ENCODE measurements around the gene MIB1.

The MIB1 gene

GRCh38 chr18:21742315-21742687, 1.7 kb downstream of the MIB1 start:
- no peaks in the 10 kb centered on the region for H3K9me3 ChIP-seq (ENCODE audit: low read length)
- H3K4me3 ChIP-seq (ENCODE audit: low read depth, low read length, poor library complexity, severe bottlenecking) = peak overlapping the region; percentile 82
- H4K20me1 ChIP-seq (ENCODE audit: insufficient read depth, low read length) = no peaks in the 10 kb centered on the region
- no peaks in the 10 kb centered on the region for H3K9me2 ChIP-seq (ENCODE audit: low read depth, low read length)
- peak overlapping the region; percentile 91 for H3K9ac ChIP-seq (ENCODE audit: low read length)
- H3K27me3 ChIP-seq (ENCODE audit: insufficient read depth, low read length) = no peaks in the 10 kb centered on the region
- peaks cover 60% of the 10 kb centered on the region for H3K79me2 ChIP-seq (ENCODE audit: insufficient read depth, low read length)
- no peaks in the 10 kb centered on the region for H3K36me3 ChIP-seq (ENCODE audit: insufficient read depth, low read length)
- peak overlapping the region; percentile 25 for H3K27ac ChIP-seq (ENCODE audit: low read depth, low read length, poor library complexity, severe bottlenecking)
- TF ChIP-seq EZH2 (IDR thresholded peaks at IDR 0.05; ENCODE audit: borderline replicate concordance, low read length) = no peak
- TF ChIP-seq CTCF (IDR thresholded peaks at IDR 0.05; ENCODE audit: low read length) = no peak
- peaks cover 56% of the 10 kb centered on the region for H3K4me1 ChIP-seq (ENCODE audit: insufficient read depth, low read length, severe bottlenecking)
- H3F3A ChIP-seq (ENCODE audit: insufficient read depth, low read length) = peaks cover 5% of the 10 kb centered on the region; the same call in 1 of the 2 replicates
- no peak overlapping the region for H2AFZ ChIP-seq (ENCODE audit: low read length)
- H3K4me2 ChIP-seq (ENCODE audit: low read length) = peak overlapping the region; percentile 96

GRCh38 chr18:21743166-21743832, 2.7 kb downstream of the MIB1 start:
- Histone ChIP-seq H3K9ac (ENCODE audit: low read length) (no peak overlapping the region), H3K4me1 (ENCODE audit: insufficient read depth, low read length, severe bottlenecking) (peaks cover 64% of the 10 kb centered on the region), H2AFZ (ENCODE audit: low read length) (no peak overlapping the region)

GRCh38 chr18:21745231-21745630, 4.6 kb downstream of the MIB1 start:
- H3F3A ChIP-seq (ENCODE audit: insufficient read depth, low read length) = peaks cover 5% of the 10 kb centered on the region; the same call in 1 of the 2 replicates
- H4K20me1 ChIP-seq (ENCODE audit: insufficient read depth, low read length) = no peaks in the 10 kb centered on the region
- peaks cover 85% of the 10 kb centered on the region for H3K79me2 ChIP-seq (ENCODE audit: insufficient read depth, low read length)
- peaks cover 54% of the 10 kb centered on the region for H3K4me1 ChIP-seq (ENCODE audit: insufficient read depth, low read length, severe bottlenecking)
- no peaks in the 10 kb centered on the region for H3K9me2 ChIP-seq (ENCODE audit: low read depth, low read length)
- no peak overlapping the region for H2AFZ ChIP-seq (ENCODE audit: low read length)
- TF ChIP-seq EZH2 (IDR thresholded peaks at IDR 0.05; ENCODE audit: borderline replicate concordance, low read length) (no peak), CTCF (IDR thresholded peaks at IDR 0.05; ENCODE audit: low read length) (peak; percentile 29; the same call in 1 of the 2 replicates)
- no peak overlapping the region for H3K9ac ChIP-seq (ENCODE audit: low read length)
- no peak overlapping the region for H3K4me3 ChIP-seq (ENCODE audit: low read depth, low read length, poor library complexity, severe bottlenecking)
- no peak overlapping the region for H3K4me2 ChIP-seq (ENCODE audit: low read length)
- H3K36me3 ChIP-seq (ENCODE audit: insufficient read depth, low read length) = no peaks in the 10 kb centered on the region
- no peak overlapping the region for H3K27ac ChIP-seq (ENCODE audit: low read depth, low read length, poor library complexity, severe bottlenecking)
- no peaks in the 10 kb centered on the region for H3K9me3 ChIP-seq (ENCODE audit: low read length)
- H3K27me3 ChIP-seq (ENCODE audit: insufficient read depth, low read length) = no peaks in the 10 kb centered on the region

More at GRCh38 chr18:21743166-21743832, 2.7 kb downstream of the MIB1 start:
- no peaks in the 10 kb centered on the region for H4K20me1 ChIP-seq (ENCODE audit: insufficient read depth, low read length)
- no peak overlapping the region for H3K27ac ChIP-seq (ENCODE audit: low read depth, low read length, poor library complexity, severe bottlenecking)
- no peaks in the 10 kb centered on the region for H3K27me3 ChIP-seq (ENCODE audit: insufficient read depth, low read length)
- no peaks in the 10 kb centered on the region for H3K36me3 ChIP-seq (ENCODE audit: insufficient read depth, low read length)
- TF ChIP-seq CTCF (IDR thresholded peaks at IDR 0.05; ENCODE audit: low read length) = no peak
- no peak for TF ChIP-seq EZH2 (IDR thresholded peaks at IDR 0.05; ENCODE audit: borderline replicate concordance, low read length)
- no peak overlapping the region for H3K4me3 ChIP-seq (ENCODE audit: low read depth, low read length, poor library complexity, severe bottlenecking)
- H3K79me2 ChIP-seq (ENCODE audit: insufficient read depth, low read length) = peaks cover 68% of the 10 kb centered on the region
- H3F3A ChIP-seq (ENCODE audit: insufficient read depth, low read length) = peaks cover 5% of the 10 kb centered on the region; the same call in 1 of the 2 replicates
- H3K9me2 ChIP-seq (ENCODE audit: low read depth, low read length) = no peaks in the 10 kb centered on the region
- H3K4me2 ChIP-seq (ENCODE audit: low read length) = peak overlapping the region; percentile 96; the same call in 1 of the 2 replicates
- no peaks in the 10 kb centered on the region for H3K9me3 ChIP-seq (ENCODE audit: low read length)

Data from OCI-LY1 (cell line).